Stomach (tissue), 4 donors: ENCODE measurements around the gene NDST1.

Experiments used
- CTCF ChIP-seq, 7 experiments: fragments of 450-650 bp in 4 of 7; fragments of 200-600 bp in 3 of 7; sonication (generic) in 3 of 7; IDR thresholded peaks; one replicate each; pipeline ENCODE4 v1.5.1; 2016 to 2019; ENCODE audit warnings: antibody characterized with exemption in 7 of 7, control low read depth in 2 of 7, mild to moderate bottlenecking in 1 of 7
- EP300 ChIP-seq: sonication (generic); formaldehyde crosslinking; IDR thresholded peaks from one replicate; pipeline ENCODE4 v1.6.1; 2017; ENCODE audit warnings: antibody characterized with exemption

DNA sequence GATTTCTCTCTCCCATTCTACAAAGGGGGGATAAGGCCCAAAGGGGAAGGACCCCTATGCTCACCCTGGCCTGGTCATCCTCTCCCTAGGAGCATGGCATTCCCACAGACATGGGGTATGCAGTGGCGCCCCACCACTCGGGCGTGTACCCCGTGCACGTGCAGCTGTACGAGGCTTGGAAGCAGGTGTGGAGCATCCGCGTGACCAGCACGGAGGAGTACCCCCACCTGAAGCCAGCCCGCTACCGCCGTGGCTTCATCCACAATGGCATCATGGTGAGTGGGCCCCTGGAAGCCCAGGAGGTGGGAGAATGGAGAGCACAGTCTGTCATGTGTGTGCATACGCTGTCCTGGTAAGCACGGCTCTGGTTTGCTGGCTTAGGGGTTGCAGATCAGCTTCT lies 27.7 kb downstream of the NDST1 start:
- TF ChIP-seq CTCF (IDR thresholded peaks at IDR 0.05): no peak
- TF ChIP-seq EP300: no peak
